Right kidney (tissue), 1 donor: ENCODE results near the gene TTC28.
"Not testable (repeated sequence)": the region's sequence is repeated elsewhere in the genome, so short reads cannot be mapped to it uniquely, and the experiment has no call there.

ENCODE experiments used
- DNase-seq: peaks from one replicate; pipeline ENCODE4 v3.0.0-alpha.2; 2016

Gene TTC28

DNA sequence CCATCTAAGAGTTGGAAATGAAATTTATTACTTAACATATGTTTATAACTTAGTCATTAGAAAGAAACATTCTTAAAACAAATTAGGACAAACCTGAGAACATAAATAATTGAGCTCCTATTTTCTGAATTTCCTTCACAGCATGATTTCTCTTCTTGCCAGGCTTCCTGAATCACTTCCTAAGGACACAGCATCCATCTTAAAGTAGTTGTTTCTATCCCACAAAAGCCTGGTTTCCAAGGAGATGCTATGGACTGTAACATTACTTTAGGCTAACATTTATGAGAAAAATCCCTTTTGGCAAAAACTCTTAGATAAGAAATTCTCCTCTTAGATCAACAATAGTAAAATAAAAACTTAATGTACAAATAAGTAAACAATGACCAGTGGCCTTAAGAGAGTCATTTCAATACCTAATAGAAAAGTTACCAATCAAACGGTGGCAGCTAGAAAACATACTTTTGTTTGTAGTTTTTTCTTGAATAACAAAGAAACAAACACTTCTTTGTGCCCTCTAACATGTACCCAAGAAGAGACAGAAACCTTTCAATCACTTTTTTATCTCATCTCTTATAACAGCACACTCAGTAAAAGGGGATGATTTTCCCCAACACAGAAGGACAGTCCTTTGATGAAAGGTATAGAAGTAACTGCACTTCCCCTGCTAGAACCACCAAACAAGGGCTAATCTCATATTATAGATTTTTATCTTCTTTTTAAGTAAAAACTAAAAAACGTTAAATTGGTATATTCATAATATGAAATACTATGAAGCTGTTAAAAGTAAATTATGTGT, 74.5 kb downstream of the TTC28 start:
- no peak for DNase-seq

DNA sequence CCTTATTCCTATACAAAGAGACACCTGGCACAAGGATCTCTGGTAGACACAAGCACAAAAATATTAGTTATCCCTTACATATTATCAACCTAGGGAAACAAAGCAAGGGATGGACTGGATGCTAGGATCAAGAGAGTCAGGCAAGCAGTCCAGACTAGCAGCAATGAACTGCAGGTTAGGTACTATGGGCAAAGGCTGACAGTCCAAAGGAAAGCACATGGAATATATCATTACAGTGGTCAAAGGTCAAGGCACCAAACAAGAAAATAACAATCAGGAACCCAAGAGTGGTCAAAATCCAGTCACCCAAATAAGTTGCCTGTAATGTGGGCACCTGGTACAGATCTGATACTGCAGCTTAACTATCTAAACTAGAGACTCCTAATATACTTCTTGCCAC, 77.7 kb downstream of the TTC28 start:
- no peak for DNase-seq

DNA sequence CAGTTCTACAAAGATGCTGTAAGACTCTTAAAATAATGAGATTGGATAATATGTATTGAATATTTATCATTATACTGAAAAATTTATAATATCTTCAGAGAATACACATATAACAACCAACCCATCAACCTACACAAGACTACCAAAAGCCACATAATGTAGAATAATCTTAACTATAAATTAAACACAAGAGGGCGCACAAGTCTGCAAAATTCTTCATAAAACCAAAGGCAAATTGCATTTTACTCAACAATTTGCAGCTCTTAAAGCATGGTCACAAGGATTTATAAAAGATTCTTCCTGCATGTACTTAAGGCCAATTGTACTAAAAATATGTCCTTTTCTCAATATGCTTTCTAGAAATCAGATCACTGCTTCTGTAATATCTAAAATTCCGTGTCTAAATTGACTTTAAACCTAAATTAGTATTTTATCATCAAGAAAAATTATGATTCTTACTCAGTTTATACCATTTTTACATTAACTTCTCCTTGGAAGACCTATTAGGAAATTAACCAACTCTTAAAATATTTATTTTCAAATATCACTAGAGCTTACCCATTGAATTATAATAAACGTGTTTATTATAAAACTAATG, 79.0 kb downstream of the TTC28 start:
- no peak for DNase-seq

DNA sequence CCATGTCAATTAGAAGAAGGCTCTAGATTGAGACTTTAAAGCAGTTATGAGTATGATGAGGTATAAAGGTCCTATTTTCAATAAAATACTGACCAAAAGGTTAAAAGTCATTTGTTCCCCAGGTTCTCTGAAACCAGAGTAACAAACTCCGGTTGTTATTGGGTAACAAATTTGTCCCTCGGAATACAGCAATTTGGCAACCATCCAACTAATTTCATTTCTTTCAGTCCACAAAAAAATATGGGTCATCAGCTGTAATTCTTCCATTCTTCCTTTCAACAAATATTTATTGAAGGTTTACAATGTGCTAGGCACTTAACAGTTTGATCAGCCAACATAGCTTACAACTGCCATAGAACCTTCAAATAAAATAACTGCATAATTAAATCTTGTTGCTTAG, 79.9 kb downstream of the TTC28 start:
- DNase-seq, result no peak

DNA sequence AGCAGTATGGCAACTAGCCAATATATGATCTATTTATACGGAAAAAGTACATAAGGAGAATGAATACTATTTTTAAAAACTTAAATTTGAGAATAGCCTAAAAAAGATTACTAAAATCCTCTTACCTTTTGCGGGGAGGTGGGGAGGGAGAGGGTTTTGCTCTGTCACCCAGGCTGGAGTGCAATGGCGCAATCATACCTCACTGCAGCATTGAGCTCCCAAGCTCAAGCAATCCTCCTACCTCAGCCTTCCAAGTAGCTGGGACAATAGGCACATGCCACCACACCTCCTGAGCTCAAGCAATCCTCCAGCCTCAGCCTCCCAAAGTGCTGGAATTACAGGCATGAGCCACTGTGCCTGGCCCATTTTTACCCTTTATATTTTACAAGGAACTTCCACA, 82.0 kb downstream of the TTC28 start:
- DNase-seq, result no peak

DNA sequence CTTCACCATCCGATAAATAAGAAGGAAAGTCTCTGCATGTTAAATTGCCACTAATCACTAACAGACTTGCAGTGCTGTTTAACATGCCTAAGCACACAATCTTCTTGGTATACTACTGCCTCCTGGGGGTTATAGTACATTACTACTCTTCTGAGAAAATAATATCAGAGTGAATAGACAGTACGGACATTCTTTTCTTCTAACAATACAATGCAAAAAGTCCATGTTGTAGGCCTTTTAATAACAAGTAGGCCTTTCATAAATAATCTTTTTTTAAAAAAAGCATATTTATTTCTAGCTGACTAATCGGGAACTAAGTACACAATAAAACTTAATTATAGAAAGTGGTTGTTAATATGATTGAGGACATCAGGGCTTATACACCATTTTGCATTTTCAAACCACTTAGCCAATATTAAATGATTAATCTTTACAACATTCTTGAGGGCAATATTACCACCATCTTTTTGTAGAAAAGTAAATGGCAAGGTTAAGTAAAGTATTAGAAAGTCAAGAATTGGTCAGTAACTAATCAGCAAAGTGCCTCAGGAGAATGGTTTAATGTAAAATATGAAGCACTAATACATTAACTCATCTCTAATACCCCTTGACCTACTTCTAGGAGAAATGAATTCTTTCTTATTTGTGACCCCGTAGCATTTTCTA, 84.7 kb downstream of the TTC28 start:
- DNase-seq, result no peak

DNA sequence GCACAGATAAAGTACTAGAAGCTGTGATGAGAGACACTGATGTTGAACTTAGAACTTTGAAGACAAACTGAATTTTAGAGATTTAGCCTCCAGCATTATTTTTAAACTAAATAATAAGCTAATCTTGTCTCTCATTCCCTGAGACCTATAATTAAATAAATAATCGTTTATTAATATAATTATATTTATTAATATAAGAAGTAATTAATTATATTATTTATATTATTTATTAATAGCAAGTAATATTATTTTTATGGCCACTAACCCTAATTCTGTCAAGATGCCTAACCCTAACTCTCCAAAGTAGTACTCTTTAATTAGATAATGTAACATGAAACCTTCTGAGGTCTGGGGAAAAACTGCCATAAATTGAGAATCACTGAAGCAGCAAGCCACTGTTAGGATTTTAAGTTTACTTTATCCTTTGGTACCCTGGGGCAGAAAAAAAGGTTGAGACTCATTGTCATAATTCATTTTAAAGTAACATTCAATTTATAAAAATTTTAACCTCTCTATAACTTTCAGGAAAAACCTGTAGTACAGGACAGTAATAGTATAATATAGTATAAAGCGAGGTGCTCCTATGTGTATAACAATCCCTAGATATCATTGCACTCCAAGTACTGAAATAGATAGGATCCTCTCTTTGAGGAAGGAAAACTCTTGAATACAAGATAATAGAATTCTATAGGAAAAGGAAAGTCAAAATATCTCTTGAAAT, 85.4 kb downstream of the TTC28 start:
- peak; percentile 47 for DNase-seq

DNA sequence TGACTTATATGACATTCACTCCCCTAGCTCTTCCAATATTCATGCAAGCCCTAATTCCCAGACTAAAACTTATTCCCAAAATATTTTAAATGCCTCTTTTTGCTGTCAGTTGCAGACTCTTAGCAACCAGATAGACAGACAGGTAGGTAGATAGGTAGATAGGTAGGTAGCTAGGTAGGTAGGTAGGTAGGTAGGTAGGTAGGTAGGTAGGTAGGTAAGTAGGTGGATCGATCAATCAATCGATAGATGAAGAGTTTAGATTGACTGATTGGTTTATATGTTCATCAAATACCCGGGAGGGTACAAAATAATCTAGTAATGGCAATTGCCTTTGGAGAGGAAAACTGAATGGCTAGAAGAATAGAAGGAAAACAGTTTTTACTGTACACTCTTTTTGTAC, 86.3 kb downstream of the TTC28 start:
- no peak for DNase-seq

DNA sequence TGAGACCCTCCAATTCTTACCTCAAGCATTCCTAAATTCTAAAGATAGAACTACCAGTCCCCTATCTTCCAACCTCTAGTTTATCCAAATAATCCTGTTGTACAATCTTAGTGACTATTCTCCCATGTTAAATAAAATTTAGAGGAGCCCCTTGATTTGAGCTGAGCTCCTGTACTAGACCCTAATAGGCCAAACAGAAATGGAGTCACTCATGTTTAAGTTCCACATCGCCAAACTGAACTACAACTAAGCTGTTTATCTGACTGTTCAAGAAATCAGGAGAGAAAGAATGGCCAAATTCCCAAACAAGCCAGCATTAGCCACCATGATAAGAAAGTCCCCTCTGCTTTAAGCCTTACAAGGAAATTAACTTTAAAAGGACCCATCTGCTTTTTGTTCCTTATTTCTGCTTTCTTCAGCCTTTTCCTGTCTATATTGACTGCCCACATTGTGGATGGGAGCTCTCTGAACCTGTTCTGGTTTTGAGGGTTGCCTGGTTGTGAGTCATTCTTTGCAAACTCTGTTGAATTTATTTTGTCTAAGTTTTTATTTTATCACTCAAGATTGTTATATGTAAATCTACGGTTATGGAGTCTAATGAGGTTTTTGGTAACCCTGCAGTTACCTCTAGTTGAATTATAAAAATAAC, 90.4 kb downstream of the TTC28 start:
- no peak for DNase-seq

DNA sequence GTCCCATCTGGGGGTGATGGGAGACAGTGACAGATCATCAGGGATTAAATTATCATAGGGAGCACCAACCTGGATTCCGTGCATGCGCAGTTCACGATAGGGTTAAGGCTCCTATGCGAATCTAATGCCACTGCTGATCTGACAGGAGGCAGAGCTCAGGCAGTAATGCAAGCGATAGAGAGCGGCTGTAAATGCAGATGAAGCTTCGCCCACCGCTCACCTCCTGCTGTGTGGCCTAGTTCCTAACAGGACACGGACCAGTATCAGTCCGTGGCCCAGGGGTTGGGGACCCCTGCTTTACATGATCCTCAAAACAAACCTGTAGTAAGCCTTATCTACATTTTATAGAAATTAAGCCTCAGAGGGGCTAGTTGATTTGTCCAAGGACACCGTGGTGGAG, 94.3 kb downstream of the TTC28 start:
- no peak for DNase-seq

DNA sequence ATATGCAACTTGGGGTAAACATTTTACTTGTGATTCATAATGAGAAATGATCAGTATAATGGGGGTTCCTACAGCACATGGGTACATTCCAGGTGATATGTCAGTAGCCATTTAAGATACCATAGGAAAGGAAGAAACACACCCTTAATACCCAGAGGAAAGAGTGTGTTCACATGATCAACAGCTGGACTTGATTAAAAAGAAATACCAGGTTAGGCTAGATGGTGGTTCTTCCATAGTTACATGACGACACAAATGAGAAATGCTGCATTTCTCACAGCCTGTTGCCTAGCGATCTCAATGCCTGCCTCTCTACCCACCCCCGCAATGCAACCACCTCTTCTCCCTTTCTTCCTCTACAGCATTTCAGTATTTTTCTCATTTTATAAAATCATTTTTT, 96.8 kb downstream of the TTC28 start:
- DNase-seq, result no peak

DNA sequence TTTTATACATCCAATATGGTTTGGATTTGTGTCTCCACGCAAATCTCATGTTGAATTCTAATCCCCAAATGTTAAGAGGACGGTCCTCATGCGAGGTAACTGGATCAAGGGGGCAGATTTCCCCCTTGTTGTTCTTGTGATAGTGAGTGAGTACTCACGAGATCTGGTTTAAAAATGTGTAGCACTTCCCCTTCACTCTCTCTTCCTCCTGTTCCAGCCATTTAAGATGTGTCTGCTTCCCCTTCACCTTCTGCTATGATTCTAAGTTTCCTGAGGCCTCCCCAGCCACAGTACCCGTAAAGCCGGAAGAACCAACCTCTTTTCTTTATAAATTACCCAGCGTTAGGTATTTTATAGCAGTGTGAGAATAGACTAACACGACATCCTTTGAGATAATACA, 98.6 kb downstream of the TTC28 start:
- DNase-seq, result no peak

DNA sequence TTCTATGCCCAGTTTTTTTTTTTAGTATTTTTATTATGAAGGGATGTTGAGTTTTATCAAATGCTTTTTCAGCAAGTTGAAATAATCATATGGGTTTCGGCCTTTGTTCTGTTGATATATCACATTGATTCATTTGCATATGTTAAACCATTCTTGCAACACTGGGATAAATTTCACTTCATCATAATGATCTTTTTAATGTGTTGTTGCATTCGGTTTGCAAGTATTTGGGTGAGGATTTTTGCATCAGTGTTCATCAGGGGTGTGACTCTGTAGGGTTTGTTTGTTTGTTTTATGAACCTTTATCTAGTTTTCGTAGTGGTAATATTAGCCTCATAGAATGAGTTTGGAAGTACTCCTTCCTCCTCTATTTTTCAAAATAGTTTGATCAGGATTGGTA, 103.5 kb downstream of the TTC28 start:
- DNase-seq, result no peak

DNA sequence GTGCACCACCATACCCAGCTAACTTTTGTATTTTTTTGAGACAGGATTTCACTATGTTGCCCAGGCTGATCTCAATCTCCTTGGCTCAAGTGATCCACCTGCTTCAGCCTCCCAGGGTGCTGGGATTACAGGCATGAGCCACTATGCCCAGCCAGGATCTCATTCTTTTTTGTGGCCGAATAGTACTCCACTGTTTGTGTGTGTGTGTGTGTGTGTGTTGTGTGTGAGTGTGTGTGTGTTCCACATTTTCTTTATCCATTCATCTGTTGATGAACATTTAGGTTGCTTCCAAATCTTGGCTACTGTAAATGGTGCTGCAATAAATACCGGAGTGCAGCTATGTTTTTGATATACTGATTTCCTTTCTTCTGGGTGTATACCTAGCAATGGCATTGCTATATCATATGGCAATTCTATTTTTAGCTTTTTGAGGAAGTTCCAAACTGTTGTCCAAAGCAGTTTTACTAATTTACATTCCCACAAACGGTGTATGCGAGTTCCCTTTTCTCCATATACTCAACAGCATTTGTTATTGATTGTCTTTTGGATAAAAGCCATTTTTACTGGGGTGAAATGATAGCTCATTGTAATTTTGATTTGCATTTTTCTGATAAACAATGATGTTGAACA, 105.4 kb downstream of the TTC28 start:
- no peak for DNase-seq

DNA sequence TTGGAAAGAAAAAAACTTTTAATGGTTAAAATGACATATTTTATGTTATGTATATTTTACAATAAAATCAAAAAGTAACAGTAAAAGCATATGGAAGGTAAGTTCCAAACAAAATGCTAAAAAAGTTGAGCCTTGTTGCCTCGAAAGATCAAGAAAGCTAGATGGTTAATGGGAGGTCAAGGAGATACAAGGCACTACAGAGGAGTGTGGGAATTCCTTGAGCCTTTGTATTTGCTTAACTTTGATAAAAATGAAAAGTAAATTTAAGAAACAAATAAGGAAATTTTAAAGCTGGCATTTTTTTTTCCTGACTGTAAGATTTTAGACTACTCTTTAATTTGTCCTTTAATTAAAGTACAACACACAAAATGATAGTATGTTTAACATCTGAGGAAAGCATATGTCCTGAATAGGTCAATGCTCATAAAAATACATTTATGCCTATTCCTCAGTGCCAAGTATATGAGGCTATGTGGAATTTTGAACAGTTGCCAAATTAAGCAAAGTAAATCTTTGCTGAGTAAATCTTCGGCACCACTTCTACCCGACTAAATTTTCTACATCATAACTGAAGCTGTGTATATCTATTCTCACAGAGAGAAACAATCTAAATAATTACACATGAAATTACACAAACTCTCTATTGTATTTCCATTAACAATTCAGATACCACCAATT, 108.8 kb downstream of the TTC28 start:
- DNase-seq, result no peak

DNA sequence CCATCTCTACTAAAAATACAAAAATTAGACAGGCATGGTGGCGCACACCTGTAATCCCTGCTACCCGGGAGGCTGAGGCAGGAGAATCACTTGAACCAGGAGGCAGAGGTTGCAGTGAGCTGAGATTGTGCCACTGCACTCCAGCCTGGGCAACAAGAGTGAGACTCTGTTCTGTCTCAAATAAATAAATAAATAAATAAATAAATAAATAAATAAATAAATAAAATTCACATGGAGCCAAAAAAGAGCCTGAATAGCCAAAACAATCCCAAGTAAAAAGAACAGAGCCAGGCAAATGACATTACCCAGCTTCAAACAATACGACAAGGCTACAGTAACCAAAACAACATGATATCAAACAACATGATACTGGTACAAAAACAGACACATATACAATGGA, 110.7 kb downstream of the TTC28 start:
- DNase-seq, result not testable (repeated sequence)

DNA sequence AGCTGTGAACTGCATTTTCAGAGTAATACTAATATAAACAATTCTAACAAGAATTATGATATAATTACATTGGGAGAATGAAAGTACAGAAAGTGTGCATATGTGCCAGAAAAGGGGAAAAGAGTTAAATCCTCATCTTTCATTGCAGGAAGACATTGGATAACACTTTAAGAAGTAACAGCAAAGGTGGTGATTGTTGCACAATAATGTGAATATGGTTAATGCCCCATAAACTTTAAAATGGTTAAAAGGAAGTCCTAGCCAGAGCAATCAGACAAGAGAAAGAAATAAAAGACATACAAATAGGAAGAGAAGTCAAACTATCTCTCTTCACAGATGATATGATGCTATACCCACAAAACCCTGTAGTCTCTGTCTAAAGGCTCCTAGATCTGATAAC, 111.5 kb downstream of the TTC28 start:
- DNase-seq, result no peak

DNA sequence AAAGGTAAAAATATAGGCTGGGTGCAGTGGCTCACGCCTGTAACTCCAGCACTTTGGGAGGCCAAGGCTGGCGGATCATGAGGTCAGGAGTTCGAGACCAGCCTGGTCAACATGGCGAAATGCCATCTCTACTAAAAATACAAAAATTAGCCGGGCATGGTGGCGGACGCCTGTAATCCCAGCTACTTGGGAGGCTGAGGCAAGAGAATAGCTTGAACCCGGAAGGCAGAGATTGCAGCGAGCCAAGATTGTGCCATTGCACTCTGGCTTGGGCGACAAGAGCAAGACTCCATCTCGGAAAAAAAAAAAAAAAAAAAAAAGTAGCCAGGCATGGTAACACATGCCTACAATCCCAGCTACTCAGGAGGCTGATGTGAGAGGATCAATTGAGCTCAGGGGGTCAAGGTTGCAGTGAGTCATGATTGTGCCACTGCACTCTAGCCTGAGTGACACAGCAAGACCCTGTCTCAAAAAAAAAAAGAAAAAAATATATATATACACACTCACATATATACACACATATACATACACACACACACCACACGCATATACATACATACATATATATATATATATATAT, 112.6 kb downstream of the TTC28 start:
- not testable (repeated sequence) for DNase-seq

DNA sequence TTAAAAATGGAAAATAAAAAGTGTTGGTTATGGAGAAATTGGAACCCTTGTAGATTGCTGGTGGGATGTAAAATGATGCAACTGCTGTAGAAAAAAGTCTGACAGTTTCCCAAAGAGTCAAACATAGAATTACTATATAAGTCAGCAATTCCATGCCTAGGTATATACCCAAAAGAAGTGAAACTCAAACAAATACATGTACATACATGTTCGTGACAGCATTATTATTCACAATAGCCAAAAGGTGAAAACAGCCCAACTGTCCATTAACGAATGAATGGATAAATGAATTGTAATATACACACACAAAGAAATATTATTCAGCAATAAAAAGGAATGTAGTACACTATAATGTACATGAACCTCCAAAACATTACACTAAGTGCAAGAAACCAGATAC, 116.0 kb downstream of the TTC28 start:
- no peak for DNase-seq

DNA sequence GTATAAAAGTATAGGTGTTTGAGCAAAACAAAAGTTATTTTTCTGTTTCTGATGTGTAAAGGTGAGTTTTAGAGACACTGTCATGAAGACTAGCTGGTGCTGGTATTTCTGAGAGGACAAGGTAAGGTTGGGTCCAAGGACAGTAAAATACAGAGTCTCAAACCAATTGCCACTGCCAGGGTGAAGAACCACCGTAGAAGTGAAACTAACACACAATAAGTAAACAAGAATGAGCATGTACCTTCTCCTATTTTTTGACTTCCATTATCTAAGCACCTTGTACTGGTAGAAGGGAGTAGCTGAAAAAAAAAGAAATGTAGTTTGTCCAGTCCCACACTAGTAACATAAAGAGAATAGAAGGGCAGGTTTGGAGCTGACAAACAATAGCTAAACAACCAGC, 117.3 kb downstream of the TTC28 start:
- DNase-seq, result no peak

DNA sequence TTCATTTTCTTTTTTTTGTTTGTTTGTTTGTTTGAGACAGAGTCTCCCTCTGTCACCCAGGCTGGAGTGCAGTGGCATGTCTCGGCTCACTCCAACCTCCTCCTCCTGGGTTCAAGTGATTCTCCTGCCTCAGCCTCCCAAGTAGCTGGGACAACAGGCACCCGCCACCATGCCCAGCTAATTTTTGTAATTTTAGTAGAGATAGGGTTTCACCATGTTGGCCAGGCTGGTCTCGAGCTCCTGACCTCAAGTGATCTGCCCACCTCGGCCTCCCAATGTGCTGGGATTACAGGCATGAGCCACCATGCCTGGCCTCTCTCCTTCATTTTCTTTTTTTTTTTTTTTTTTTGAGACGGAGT, 118.9 kb downstream of the TTC28 start:
- DNase-seq, result not testable (repeated sequence)
